ENCODE results near the gene MYH13. TPM values are rescaled to one million over a fixed set of nuclear protein-coding genes. Genes with fewer than 3 reads are reported as not detected.

MYH13 gene
- total RNA-seq, 4 donors from 2014 or later = not detected

DNA sequence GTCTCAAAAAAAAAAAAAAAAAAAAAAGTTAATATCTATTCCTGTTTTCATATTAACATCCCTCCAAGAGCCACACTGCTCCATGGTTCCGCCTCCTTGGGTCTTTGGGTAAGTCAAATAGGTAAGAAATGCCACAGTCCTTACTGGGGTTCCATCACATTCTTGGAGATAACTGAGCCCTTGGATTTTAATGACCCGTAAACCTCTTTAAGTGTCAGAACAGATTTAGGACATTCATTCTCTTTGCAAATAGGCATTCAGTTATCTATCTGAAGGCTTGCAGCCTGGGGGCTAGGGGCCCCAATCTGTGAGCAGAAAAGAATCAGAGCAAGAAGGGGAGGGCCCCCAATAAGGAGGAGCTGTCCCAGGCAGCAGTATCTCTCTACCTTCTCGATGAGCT, 28.0 kb downstream of the MYH13 start:
- H3K4me3 ChIP-seq = no peak overlapping the region
- H3K36me3 ChIP-seq = no peaks in the 10 kb centered on the region
- no peak overlapping the region for H3K27ac ChIP-seq
- no peaks in the 10 kb centered on the region for H3K4me1 ChIP-seq
- H3K9me3 ChIP-seq = no peaks in the 10 kb centered on the region
- 83 to 100% methylated on average over 2 of the region's 3 CpGs for whole genome bisulfite sequencing, 2 donors (ENCODE audit: low coverage in 1 of 2)
- H3K27me3 ChIP-seq = no peaks in the 10 kb centered on the region
- TF ChIP-seq POLR2AphosphoS5 (IDR thresholded peaks at IDR 0.05) = no peak
- no peak for TF ChIP-seq CTCF (IDR thresholded peaks at IDR 0.05)
- no peak for TF ChIP-seq POLR2A (IDR thresholded peaks at IDR 0.05)
- no peak for TF ChIP-seq EP300 (IDR thresholded peaks at IDR 0.05)
- ATAC-seq = no peak

- ATAC-seq = no peak
- H3K9me3 ChIP-seq = no peaks in the 10 kb centered on the region
- TF ChIP-seq POLR2AphosphoS5 (IDR thresholded peaks at IDR 0.05) (no peak), CTCF (IDR thresholded peaks at IDR 0.05) (no peak), POLR2A (IDR thresholded peaks at IDR 0.05) (no peak), EP300 (IDR thresholded peaks at IDR 0.05) (no peak)
- H3K27me3 ChIP-seq = no peaks in the 10 kb centered on the region
- no peak overlapping the region for H3K4me3 ChIP-seq
- 17 to 50% methylated on average over 1 to 8 of the region's 8 CpGs for WGBS, 2 donors (ENCODE audit: low coverage in 1 of 2)
- no peaks in the 10 kb centered on the region for H3K4me1 ChIP-seq
- no peaks in the 10 kb centered on the region for H3K36me3 ChIP-seq
- no peak overlapping the region for H3K27ac ChIP-seq
Observed at GRCh38 chr17:10339051-10339450, 33.8 kb downstream of the MYH13 start.

- no peaks in the 10 kb centered on the region for H3K9me3 ChIP-seq
- no peak overlapping the region for H3K4me3 ChIP-seq
- no peak overlapping the region for H3K27ac ChIP-seq
- H3K36me3 ChIP-seq = no peaks in the 10 kb centered on the region
- WGBS, 2 donors (ENCODE audit: low coverage in 1 of 2) = 62 to 77% methylated on average over 5 to 9 of the region's 9 CpGs
- no peak for TF ChIP-seq CTCF (IDR thresholded peaks at IDR 0.05)
- no peak for TF ChIP-seq EP300 (IDR thresholded peaks at IDR 0.05)
- no peak for TF ChIP-seq POLR2A (IDR thresholded peaks at IDR 0.05)
- no peak for TF ChIP-seq POLR2AphosphoS5 (IDR thresholded peaks at IDR 0.05)
- H3K27me3 ChIP-seq = no peaks in the 10 kb centered on the region
- no peak for ATAC-seq
- no peaks in the 10 kb centered on the region for H3K4me1 ChIP-seq
Observed at GRCh38 chr17:10337976-10338375, 34.8 kb downstream of the MYH13 start.

- ATAC-seq = no peak
- WGBS, 2 donors (ENCODE audit: low coverage in 1 of 2) = 67 to 82% methylated on average over 5 to 8 of the region's 10 CpGs
- TF ChIP-seq POLR2AphosphoS5 (IDR thresholded peaks at IDR 0.05) = no peak
- TF ChIP-seq EP300 (IDR thresholded peaks at IDR 0.05) = no peak
- TF ChIP-seq CTCF (IDR thresholded peaks at IDR 0.05) = no peak
- no peak for TF ChIP-seq POLR2A (IDR thresholded peaks at IDR 0.05)
- no peaks in the 10 kb centered on the region for H3K4me1 ChIP-seq
- peaks cover 4% of the 10 kb centered on the region for H3K27me3 ChIP-seq
- no peaks in the 10 kb centered on the region for H3K36me3 ChIP-seq
- no peak overlapping the region for H3K27ac ChIP-seq
- H3K4me3 ChIP-seq = no peak overlapping the region
- H3K9me3 ChIP-seq = no peaks in the 10 kb centered on the region
Observed at GRCh38 chr17:10337136-10337535, 35.7 kb downstream of the MYH13 start.

DNA sequence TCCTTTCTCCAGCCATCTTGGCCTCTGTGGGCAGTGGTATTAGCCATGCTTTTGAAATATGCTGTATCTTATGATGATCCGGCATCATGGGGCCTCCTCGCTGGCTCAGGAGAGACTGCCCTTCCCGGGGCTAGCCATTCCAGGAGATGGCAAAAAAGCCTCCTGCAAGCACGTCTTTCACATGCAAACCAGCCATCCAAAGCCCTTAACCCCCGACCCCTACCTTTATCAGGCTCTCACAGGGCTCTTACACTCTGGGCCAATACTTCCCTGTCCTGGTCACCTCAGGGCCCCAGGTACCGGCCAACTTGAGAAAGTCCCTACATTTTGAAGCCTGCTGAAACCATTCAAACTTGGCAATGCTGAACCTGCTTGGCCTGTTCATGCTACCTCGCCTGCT, 36.4 kb downstream of the MYH13 start:
- Histone ChIP-seq H3K9me3 (no peaks in the 10 kb centered on the region), H3K36me3 (no peaks in the 10 kb centered on the region), H3K27me3 (peaks cover 5% of the 10 kb centered on the region), H3K4me1 (no peaks in the 10 kb centered on the region), H3K4me3 (no peak overlapping the region), H3K27ac (no peak overlapping the region)
- 89% methylated on average over 4 of the region's 7 CpGs; no CpG with 5 or more reads in 1 of the 2 donors for WGBS, 2 donors (ENCODE audit: low coverage in 1 of 2)
- no peak for ATAC-seq
- TF ChIP-seq POLR2A (IDR thresholded peaks at IDR 0.05) = no peak
- TF ChIP-seq EP300 (IDR thresholded peaks at IDR 0.05) = no peak
- TF ChIP-seq CTCF (IDR thresholded peaks at IDR 0.05) = no peak
- TF ChIP-seq POLR2AphosphoS5 (IDR thresholded peaks at IDR 0.05) = no peak
